SK-N-SH (cell line): ENCODE measurements around the gene PACSIN1. TPM values are rescaled to one million over a fixed set of nuclear protein-coding genes. Genes with fewer than 3 reads are reported as not detected.

ENCODE experiments used
- CTCF ChIA-PET: fragments of 300-600, 350-600 bp; formaldehyde crosslinking; extraction: SDS; loops from one replicate; lab custom pipeline; 2021; lab: Yijun Ruan, JAX
- POLR2A ChIA-PET: fragments of 350-600 bp; sonication (Branson Sonifier 250); formaldehyde crosslinking; extraction: SDS; loops from one replicate; lab custom pipeline; 2020; ENCODE audit warnings: antibody characterized with exemption, inconsistent platforms; lab: Yijun Ruan, JAX
- DNase-seq: peaks from one replicate; pipeline ENCODE4 v3.0.0; 2012
- H2AFZ ChIP-seq: fragments of 200-600 bp; sonication (generic); 2 replicates; pipeline ENCODE4 v1.8.1; 2016; ENCODE audit warnings: antibody characterized with exemption, mild to moderate bottlenecking, low read depth
- H3F3A ChIP-seq: fragments of 200-600 bp; sonication (generic); replicated peaks from 2 replicates; pipeline ENCODE3; 2016; ENCODE audit warnings: antibody characterized with exemption, mild to moderate bottlenecking; ENCODE audit not compliant: insufficient read depth
- H3K27ac ChIP-seq, 2 experiments: fragments of 200-500 bp in 1 of 2; fragments of 200-600 bp in 1 of 2; sonication (Bioruptor generic) in 1 of 2; sonication (generic), shearing (Covaris generic) in 1 of 2; 2 replicates each; pipeline versions ENCODE4 v1.5.1 to v1.6.1; 2014 to 2016; ENCODE audit warnings: low read depth in 2 of 2, inconsistent platforms in 1 of 2, low read length in 1 of 2, mild to moderate bottlenecking in 1 of 2, mixed read lengths in 1 of 2
- H3K27me3 ChIP-seq: fragments of 200-600 bp; sonication (generic), shearing (Covaris generic); 2 replicates; pipeline ENCODE4 v1.6.1; 2016; ENCODE audit warnings: mixed run types; ENCODE audit not compliant: insufficient read depth
- H3K36me3 ChIP-seq, 2 experiments: fragments of 200-500 bp in 1 of 2; fragments of 200-600 bp in 1 of 2; sonication (Bioruptor generic) in 1 of 2; sonication (generic) in 1 of 2; replicated peaks in 1 of 2; 2 replicates each; pipeline versions ENCODE3 to v1.5.1; 2014 to 2016; ENCODE audit warnings: low read length in 1 of 2, mild to moderate bottlenecking in 1 of 2; ENCODE audit not compliant: insufficient read depth in 2 of 2, control insufficient read depth in 1 of 2
- H3K4me1 ChIP-seq, 2 experiments: fragments of 200-500 bp in 1 of 2; fragments of 200-600 bp in 1 of 2; sonication (Bioruptor generic) in 1 of 2; sonication (generic), shearing (Covaris generic) in 1 of 2; 2 replicates each; pipeline versions ENCODE4 v1.5.1 to v1.6.1; 2014 to 2016; ENCODE audit warnings: low read depth in 1 of 2, low read length in 1 of 2, mixed run types in 1 of 2; ENCODE audit not compliant: insufficient read depth in 2 of 2, control insufficient read depth in 1 of 2
- H3K4me2 ChIP-seq: fragments of 200-600 bp; sonication (generic), shearing (Covaris generic); 2 replicates; pipeline ENCODE4 v1.6.1; 2017; ENCODE audit warnings: mixed run types
- H3K4me3 ChIP-seq, 2 experiments: fragments of 200-500 bp in 1 of 2; fragments of 200-600 bp in 1 of 2; sonication (Bioruptor generic) in 1 of 2; sonication (generic), shearing (Covaris generic) in 1 of 2; 2 replicates each; pipeline versions ENCODE4 v1.5.1 to v1.8.1; 2014 to 2016; ENCODE audit warnings: low read depth in 2 of 2, inconsistent platforms in 1 of 2, low read length in 1 of 2, mild to moderate bottlenecking in 1 of 2, mixed read lengths in 1 of 2, moderate library complexity in 1 of 2
- H3K79me2 ChIP-seq: fragments of 200-600 bp; sonication (generic); 2 replicates; pipeline ENCODE4 v1.8.1; 2017; ENCODE audit warnings: mild to moderate bottlenecking; ENCODE audit not compliant: insufficient read depth
- H3K9ac ChIP-seq: fragments of 200-600 bp; sonication (generic); 2 replicates; pipeline ENCODE4 v1.6.1; 2017; ENCODE audit warnings: mixed run types
- H3K9me2 ChIP-seq: fragments of 200-600 bp; sonication (generic); 2 replicates; pipeline ENCODE4 v1.6.1; 2017; ENCODE audit warnings: mixed run types
- H3K9me3 ChIP-seq: fragments of 200-600 bp; sonication (generic); 2 replicates; pipeline ENCODE4 v1.6.1; 2017; ENCODE audit warnings: mixed run types, mild to moderate bottlenecking, moderate library complexity
- H4K20me1 ChIP-seq: fragments of 200-600 bp; sonication (generic); 2 replicates; pipeline ENCODE4 v1.6.1; 2017; ENCODE audit warnings: mild to moderate bottlenecking, mixed run types; ENCODE audit not compliant: insufficient read depth
- ELF1 ChIP-seq: IDR thresholded peaks from 2 replicates; pipeline ENCODE4 v1.4.0; 2012
- EP300 ChIP-seq, 2 experiments: IDR thresholded peaks; 2 replicates each; pipeline versions ENCODE4 v1.4.0 to v1.6.1; 2012; ENCODE audit warnings: borderline replicate concordance in 1 of 2, low read depth in 1 of 2, low read length in 1 of 2
- FOXJ3 ChIP-seq: sonication (generic); formaldehyde crosslinking; IDR thresholded peaks from 2 replicates; pipeline ENCODE4 v1.5.1; 2020; ENCODE audit warnings: mild to moderate bottlenecking, missing genetic modification reagents
- FOXM1 ChIP-seq: IDR thresholded peaks from 2 replicates; pipeline ENCODE4 v1.4.0; 2012; ENCODE audit warnings: low read depth, mild to moderate bottlenecking
- GABPA ChIP-seq: IDR thresholded peaks from 2 replicates; pipeline ENCODE4 v1.4.0; 2012; ENCODE audit warnings: low read depth, mild to moderate bottlenecking
- GATA2 ChIP-seq: sonication (generic); formaldehyde crosslinking; IDR thresholded peaks from 2 replicates; pipeline ENCODE4 v1.5.0; 2020; ENCODE audit warnings: mild to moderate bottlenecking, missing genetic modification reagents
- MXI1 ChIP-seq: IDR thresholded peaks from 2 replicates; pipeline ENCODE4 v1.6.1; 2012; ENCODE audit warnings: mild to moderate bottlenecking, low read depth, low read length, improper control_type of control experiment
- NRF1 ChIP-seq: IDR thresholded peaks from 2 replicates; pipeline ENCODE4 v1.6.1; 2012; ENCODE audit warnings: low read depth, mild to moderate bottlenecking, low read length
- POLR2AphosphoS5 ChIP-seq: IDR thresholded peaks from 2 replicates; pipeline ENCODE4 v1.6.1; 2012; ENCODE audit warnings: low read depth, low read length
- RXRA ChIP-seq: IDR thresholded peaks from 2 replicates; pipeline ENCODE4 v1.4.0; 2012; ENCODE audit warnings: low read depth, mild to moderate bottlenecking, borderline replicate concordance
- TCF12 ChIP-seq: IDR thresholded peaks from 2 replicates; pipeline ENCODE4 v1.4.0; 2012
- TEAD4 ChIP-seq: IDR thresholded peaks from 2 replicates; pipeline ENCODE4 v1.4.0; 2012; ENCODE audit warnings: mild to moderate bottlenecking, borderline replicate concordance; ENCODE audit not compliant: insufficient read depth
- WGBS: methylation state at CpG from one replicate; pipeline ENCODE4 v1.1.6; 2017; ENCODE audit warnings: low lambda C conversion rate; 5-methylcytosine and 5-hydroxymethylcytosine counted together
- polyA plus RNA-seq, 3 experiments: library from polyadenylated mRNA; depleted of rRNA; stranded (reverse); fragments of >200 nt; gene quantifications; 2 replicates each; pipeline ENCODE4 v1.2.3, GENCODE V29; 2012
- TF ChIP-seq, protein P1 (sequence below): fragments of 200-600 bp; sonication (generic); IDR thresholded peaks from 2 replicates; pipeline ENCODE4 v1.6.1; 2017; ENCODE audit warnings: antibody characterized with exemption, mild to moderate bottlenecking, moderate library complexity
- TF ChIP-seq, protein P2 (sequence below): IDR thresholded peaks from 2 replicates; pipeline ENCODE4 v1.4.0; 2012; ENCODE audit warnings: low read depth
- TF ChIP-seq, protein P3 (sequence below): fragments of 150-350 bp; IDR thresholded peaks from 2 replicates; pipeline ENCODE4 v1.6.1; 2017; ENCODE audit warnings: antibody characterized with exemption, low read length, low read depth, borderline replicate concordance
- TF ChIP-seq, protein P4 (sequence below): IDR thresholded peaks from 2 replicates; pipeline ENCODE4 v1.6.1; 2012; ENCODE audit warnings: mild to moderate bottlenecking, low read depth, low read length, moderate library complexity
- TF ChIP-seq, protein P5 (sequence below): IDR thresholded peaks from 2 replicates; pipeline ENCODE4 v1.4.0; 2012; ENCODE audit warnings: low read depth, borderline replicate concordance

Gene PACSIN1
- polyA plus RNA-seq, 1 of the 3 experiments (the other 2 are of a cell fraction), result 0.05 TPM

DNA sequence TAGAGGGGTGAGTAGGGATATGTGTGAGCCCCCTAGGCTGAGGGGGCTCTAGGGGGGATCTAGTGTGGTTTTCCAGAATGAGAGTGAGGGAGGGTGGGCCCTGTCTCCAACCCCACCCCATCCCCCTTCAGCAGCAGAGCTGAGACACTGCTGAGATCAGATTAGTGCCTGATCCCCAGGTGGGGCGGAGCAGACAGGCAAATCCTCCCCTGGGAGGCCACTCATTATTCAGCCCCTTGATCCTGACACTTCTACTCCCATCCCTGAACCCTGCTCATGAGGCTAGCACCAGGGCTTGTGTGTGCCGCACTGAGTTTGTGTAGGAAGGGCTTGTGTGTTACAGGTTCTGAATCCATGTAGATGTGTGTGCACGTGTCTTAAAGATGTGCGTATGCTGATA, 47.8 kb downstream of the PACSIN1 start (continued):
- no peak for TF ChIP-seq POLR2AphosphoS5
- TF ChIP-seq FOXJ3 (CRISPR knock-in tag), result no peak
- TF ChIP-seq, protein P1, sequence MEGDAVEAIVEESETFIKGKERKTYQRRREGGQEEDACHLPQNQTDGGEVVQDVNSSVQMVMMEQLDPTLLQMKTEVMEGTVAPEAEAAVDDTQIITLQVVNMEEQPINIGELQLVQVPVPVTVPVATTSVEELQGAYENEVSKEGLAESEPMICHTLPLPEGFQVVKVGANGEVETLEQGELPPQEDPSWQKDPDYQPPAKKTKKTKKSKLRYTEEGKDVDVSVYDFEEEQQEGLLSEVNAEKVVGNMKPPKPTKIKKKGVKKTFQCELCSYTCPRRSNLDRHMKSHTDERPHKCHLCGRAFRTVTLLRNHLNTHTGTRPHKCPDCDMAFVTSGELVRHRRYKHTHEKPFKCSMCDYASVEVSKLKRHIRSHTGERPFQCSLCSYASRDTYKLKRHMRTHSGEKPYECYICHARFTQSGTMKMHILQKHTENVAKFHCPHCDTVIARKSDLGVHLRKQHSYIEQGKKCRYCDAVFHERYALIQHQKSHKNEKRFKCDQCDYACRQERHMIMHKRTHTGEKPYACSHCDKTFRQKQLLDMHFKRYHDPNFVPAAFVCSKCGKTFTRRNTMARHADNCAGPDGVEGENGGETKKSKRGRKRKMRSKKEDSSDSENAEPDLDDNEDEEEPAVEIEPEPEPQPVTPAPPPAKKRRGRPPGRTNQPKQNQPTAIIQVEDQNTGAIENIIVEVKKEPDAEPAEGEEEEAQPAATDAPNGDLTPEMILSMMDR, result no peak
- TF ChIP-seq, protein P2, sequence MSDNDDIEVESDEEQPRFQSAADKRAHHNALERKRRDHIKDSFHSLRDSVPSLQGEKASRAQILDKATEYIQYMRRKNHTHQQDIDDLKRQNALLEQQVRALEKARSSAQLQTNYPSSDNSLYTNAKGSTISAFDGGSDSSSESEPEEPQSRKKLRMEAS, result no peak

DNA sequence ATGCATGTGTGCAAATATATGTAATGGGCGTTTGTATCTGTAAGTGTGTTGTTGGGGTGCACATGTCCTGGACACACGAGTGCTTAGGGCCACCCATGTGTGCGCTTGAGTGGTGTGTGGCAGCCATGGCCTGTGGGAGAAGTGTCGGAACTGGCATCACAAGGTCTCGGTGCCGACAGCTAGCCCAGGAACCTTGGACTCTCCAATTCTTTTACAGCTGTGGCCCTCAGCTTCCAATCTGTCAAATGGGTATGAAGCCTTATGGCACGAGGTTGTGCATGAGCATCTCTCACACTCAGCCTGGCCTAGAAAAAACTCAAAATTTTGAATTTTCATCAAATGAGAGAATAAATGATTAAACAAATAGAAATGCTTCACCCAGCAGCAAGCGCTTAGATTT, 48.2 kb downstream of the PACSIN1 start:
- CTCF ChIA-PET, result interaction anchor here (1.0 to 1.5 kb wide), 3 partner anchors 14 to 318 kb away, joined by 3 read pairs; no protein-coding TSS in a partner anchor
- Histone ChIP-seq H3K4me1 (peaks cover 0 to 10% of the 10 kb centered on the region in 2 experiments; a peak in 1 of 4 replicates), H3F3A (no peaks in the 10 kb centered on the region), H4K20me1 (no peaks in the 10 kb centered on the region), H3K79me2 (no peaks in the 10 kb centered on the region), H2AFZ (no peak overlapping the region), H3K4me3 (no peak overlapping the region), H3K4me2 (no peak overlapping the region), H3K9me3 (no peaks in the 10 kb centered on the region), H3K36me3 (no peaks in the 10 kb centered on the region), H3K9ac (no peak overlapping the region), H3K9me2 (no peaks in the 10 kb centered on the region), H3K27me3 (no peaks in the 10 kb centered on the region; the same call in 1 of the 2 replicates), H3K27ac (no peak overlapping the region)
- no peak for DNase-seq
- TF ChIP-seq MXI1, result no peak
- no peak for TF ChIP-seq TEAD4
- no peak for TF ChIP-seq TCF12
- no peak for TF ChIP-seq NRF1
- TF ChIP-seq FOXJ3 (CRISPR knock-in tag), result no peak
- no peak for TF ChIP-seq RXRA
- no peak for TF ChIP-seq FOXM1
- no peak for TF ChIP-seq EP300 (IDR thresholded peaks at IDR 0.05; ENCODE audit: borderline replicate concordance in 1 of 2, low read depth in 1 of 2, low read length in 1 of 2)
- no peak for TF ChIP-seq ELF1
- TF ChIP-seq, protein P3, sequence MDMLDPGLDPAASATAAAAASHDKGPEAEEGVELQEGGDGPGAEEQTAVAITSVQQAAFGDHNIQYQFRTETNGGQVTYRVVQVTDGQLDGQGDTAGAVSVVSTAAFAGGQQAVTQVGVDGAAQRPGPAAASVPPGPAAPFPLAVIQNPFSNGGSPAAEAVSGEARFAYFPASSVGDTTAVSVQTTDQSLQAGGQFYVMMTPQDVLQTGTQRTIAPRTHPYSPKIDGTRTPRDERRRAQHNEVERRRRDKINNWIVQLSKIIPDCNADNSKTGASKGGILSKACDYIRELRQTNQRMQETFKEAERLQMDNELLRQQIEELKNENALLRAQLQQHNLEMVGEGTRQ, result no peak
- TF ChIP-seq, protein P1, result no peak
- no peak for TF ChIP-seq GATA2 (CRISPR knock-in tag)
- TF ChIP-seq, protein P4, sequence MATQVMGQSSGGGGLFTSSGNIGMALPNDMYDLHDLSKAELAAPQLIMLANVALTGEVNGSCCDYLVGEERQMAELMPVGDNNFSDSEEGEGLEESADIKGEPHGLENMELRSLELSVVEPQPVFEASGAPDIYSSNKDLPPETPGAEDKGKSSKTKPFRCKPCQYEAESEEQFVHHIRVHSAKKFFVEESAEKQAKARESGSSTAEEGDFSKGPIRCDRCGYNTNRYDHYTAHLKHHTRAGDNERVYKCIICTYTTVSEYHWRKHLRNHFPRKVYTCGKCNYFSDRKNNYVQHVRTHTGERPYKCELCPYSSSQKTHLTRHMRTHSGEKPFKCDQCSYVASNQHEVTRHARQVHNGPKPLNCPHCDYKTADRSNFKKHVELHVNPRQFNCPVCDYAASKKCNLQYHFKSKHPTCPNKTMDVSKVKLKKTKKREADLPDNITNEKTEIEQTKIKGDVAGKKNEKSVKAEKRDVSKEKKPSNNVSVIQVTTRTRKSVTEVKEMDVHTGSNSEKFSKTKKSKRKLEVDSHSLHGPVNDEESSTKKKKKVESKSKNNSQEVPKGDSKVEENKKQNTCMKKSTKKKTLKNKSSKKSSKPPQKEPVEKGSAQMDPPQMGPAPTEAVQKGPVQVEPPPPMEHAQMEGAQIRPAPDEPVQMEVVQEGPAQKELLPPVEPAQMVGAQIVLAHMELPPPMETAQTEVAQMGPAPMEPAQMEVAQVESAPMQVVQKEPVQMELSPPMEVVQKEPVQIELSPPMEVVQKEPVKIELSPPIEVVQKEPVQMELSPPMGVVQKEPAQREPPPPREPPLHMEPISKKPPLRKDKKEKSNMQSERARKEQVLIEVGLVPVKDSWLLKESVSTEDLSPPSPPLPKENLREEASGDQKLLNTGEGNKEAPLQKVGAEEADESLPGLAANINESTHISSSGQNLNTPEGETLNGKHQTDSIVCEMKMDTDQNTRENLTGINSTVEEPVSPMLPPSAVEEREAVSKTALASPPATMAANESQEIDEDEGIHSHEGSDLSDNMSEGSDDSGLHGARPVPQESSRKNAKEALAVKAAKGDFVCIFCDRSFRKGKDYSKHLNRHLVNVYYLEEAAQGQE, result no peak
- TF ChIP-seq, protein P5, sequence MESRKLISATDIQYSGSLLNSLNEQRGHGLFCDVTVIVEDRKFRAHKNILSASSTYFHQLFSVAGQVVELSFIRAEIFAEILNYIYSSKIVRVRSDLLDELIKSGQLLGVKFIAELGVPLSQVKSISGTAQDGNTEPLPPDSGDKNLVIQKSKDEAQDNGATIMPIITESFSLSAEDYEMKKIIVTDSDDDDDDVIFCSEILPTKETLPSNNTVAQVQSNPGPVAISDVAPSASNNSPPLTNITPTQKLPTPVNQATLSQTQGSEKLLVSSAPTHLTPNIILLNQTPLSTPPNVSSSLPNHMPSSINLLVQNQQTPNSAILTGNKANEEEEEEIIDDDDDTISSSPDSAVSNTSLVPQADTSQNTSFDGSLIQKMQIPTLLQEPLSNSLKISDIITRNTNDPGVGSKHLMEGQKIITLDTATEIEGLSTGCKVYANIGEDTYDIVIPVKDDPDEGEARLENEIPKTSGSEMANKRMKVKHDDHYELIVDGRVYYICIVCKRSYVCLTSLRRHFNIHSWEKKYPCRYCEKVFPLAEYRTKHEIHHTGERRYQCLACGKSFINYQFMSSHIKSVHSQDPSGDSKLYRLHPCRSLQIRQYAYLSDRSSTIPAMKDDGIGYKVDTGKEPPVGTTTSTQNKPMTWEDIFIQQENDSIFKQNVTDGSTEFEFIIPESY, result no peak
- TF ChIP-seq GABPA, result no peak
- POLR2A ChIA-PET, result no interaction called here
- WGBS, result 79% methylated on average over 8 of the region's 8 CpGs
